ENCODE measurements around the gene PRSS38.

PRSS38 gene

DNA sequence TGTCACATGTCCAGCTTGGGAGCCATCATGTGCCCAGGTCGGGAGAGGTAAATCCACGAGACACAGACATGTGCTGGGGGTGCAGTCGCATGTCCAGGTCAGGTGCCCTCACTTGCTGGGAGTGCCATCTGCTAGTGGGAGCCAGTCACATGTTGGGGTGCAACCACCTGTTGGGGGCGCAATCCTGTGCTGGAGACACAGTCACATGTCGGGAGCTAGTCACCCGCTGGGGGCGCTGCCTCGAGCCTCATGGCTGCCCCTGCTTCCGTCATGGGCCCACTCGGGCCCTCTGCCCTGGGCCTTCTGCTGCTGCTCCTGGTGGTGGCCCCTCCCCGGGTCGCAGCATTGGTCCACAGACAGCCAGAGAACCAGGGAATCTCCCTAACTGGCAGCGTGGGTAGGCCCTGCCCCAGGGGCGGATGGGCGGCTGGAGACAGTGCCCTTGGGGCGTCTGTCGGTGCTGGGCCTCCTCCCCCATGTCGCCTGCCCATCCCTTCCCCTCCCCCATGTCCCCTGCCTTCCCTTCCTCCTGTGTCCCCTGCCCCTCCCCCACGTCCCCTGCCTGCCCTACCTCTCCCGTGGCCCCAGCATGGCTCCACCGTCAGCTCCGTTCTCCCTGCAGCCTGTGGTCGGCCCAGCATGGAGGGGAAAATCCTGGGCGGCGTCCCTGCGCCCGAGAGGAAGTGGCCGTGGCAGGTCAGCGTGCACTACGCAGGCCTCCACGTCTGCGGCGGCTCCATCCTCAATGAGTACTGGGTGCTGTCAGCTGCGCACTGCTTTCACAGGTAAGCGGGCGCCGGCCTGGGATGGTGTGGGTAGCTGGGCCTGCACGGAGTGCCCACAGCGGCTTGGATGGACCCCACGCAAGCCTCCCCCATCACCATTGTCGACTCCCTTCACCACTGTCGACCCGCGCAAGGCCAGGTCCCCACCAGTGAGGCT, at the start of gene PRSS38:
Gene PRSS38, plus strand, starts transcription at position 208 of the 942 bp plus-strand sequence. Its CDS starts 42 bp downstream, at position 250.
- no peak for DNase-seq (ENCODE audit: low spot score)

DNA sequence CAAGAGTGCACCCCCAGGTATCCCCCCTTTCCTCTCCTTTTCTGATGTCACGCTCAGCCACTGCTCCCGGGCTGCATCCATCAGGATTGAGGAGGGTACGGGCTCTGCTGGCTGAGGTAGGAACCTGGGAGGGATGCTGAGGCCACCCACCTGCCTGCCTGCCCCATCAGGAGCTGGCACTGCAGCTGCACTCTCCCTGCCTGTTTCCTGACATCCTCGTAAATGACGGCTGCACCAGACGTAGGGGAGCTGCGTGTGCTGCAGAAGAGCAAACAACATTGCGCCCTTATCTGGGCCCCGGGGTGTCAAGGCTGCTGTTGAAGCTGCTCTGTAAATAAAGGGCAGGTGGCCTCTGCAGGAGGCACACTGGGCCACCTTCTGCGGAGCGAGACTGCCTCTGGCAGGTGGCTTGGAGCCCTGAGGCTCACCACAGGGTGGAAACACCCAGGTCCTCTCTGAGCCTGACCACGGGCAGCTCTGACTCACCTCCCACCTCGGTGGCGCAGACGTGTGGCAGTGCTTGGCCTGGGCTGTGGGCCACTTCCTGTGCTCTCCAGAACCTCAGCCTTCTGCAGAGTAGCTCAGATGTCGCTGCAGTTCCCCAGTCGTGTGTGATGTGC, 49.4 kb upstream of the PRSS38 start:
- DNase-seq (ENCODE audit: low spot score) = no peak

DNA sequence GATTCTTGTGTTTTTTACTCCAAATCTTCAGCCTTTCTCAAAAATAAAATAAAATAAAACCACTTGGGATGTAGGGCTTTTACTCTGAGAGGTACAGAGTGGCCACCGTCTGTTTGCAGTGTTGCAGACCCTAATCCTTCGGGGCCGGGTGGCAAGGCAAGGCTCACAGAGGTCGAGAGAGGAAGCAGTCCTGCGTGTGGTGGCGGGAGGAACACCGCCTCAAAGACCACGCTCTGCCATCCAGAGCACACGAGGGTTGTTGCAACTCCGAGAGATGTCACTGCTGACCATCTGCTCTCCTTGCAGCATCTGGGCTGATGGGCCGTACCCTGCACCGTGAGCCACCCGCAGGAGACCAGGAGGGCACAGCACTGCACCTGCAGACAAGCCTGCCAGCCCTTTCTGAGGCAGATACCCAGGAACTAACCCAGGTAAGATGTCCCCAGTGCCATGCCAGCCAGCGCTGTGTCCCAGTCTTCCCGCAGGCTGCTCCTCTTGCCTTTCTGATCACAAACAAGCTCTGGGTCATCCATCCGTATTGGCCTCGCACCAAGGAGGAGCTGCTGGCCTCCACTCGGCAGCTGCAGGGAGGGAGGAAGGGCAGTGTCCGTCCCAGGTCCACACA, 48.7 kb upstream of the PRSS38 start:
- DNase-seq (ENCODE audit: low spot score) = no peak

DNA sequence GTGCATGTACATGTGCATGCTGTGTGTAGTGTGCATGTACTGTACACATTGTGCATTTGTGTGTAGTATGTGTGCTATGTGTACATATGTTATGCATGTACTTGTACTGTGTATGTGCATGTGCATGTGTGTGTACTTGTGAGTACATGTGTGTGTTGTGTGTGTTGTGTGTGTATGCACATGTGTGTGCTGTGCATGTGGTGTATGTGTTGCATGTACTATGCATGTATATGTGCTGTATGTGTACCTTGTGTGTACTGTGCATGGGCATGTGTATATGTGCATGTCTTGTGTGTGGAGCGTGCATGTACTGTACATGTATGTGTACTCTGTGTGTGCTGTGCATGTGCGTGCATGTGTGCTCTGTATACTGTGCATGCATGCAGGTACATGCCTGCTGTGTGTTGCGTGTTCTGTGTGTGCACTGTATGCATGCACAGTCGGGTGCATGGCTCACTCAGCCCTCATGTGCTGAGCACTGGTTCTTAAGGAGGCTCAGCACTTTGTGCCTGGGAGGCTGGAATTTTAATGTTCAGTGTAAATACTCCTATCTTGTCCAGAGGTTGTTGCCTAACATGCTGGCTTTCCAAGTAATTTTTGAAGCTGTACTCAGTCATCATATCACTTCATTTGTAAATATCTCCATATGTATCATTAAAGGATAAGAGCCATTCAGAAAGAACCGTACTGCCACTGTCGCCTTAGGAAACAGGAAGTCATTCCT, 47.9 kb upstream of the PRSS38 start:
- DNase-seq (ENCODE audit: low spot score) = no peak

DNA sequence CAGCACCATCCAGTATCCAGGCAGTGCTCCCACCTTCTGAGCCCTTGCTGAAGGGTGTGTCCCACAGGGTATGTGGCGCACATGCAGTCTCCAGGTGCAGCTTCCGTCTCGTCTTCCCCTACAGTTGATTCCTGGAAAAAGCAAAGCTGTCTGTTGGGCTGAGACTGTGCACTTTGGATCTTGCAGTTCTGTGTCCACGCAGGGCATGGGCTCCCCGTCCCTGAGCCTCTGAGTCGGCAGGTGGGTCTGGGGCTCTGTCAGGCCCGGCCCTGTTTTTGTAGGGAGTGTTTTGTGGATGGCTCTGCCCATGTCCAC, 47.4 kb upstream of the PRSS38 start:
- no peak for DNase-seq (ENCODE audit: low spot score)

DNA sequence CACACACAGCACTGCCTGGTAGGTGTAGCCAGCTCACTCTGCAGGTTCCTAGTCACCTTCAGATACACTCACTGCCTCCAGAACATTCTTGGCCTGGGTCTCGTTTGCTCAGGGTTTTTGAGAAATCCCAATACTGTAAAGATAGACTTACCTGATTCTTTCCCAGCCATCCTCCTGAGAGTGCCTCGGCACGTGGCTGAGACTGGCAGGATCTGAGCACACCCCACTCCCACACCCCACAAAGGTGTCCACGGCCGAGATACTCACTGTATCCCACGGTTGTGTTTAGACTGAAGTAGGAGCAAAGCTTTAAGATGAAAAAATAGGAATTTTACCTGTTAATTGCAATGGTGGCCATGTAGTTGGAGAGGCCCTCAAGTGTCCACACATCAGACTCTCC, 46.8 kb upstream of the PRSS38 start:
- DNase-seq (ENCODE audit: low spot score) = no peak

DNA sequence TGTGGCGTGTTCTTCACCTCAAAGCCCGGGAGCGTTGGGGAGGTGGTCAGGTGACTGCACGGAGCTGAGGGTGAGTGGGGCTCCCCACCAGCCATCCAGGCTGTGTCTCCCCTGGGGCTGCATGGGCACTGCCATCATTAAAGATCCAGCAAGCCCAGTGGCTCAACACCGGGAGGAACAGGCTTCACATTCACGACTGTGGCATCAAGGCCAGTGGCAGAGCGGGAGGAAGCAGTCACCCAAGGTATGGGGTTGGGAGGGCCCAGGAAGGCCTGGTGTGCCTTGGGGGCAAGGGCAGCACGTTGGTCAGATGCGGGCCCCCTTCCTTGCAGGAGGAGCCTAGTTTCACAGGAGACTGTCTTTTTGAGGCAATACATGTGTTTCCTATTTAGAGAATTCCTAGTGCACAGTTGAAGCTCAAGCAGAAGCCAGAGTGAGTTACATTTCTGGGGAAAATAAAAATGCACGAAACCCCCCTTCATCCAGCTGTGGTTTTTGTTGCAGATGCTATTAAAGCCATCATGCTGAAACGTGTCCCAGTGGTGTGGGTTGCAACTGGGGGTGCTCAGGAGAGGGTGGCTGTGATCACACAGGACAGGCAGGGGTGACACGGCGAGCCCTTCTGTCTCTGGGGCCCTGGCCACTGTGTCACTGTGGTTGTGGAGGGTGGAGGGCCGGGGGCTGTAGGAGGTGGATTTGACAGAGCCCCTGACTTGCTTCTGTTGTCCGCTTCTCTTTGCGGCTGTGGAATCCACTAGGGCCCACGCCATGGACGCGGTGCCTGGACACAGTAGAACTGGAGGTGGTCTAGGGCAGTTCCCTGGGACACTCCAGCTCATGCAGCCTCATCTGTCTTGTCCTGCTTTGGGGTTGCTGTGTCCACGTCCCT, 46.2 kb upstream of the PRSS38 start:
- no peak for DNase-seq (ENCODE audit: low spot score)

DNA sequence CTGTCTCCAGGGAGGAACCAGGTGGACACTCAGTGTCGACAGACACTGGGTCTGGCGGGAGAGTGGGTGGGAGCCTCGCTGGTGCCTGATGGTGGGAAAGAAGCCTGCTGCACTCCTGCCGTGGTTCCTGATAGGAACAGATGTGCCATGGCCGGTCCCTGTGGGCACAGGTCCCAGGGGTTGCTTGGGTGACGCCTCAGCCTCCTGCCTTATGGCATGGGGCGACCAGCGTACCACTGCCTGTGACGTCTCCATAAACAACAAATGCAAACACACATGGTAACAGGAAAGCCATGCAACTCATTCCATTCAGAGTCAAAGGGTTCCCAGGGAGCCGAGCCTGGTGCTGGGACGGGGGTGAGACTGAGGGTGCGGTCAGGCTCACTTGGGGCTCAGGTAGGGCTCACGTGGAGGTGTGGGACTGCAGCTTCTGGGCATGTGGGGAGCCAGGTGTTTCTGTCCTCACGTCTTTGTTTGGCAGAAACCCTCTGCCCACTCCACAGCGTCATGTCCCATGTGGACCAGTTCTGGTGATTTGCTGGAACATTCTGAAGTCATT, 45.5 kb upstream of the PRSS38 start:
- DNase-seq (ENCODE audit: low spot score) = no peak

DNA sequence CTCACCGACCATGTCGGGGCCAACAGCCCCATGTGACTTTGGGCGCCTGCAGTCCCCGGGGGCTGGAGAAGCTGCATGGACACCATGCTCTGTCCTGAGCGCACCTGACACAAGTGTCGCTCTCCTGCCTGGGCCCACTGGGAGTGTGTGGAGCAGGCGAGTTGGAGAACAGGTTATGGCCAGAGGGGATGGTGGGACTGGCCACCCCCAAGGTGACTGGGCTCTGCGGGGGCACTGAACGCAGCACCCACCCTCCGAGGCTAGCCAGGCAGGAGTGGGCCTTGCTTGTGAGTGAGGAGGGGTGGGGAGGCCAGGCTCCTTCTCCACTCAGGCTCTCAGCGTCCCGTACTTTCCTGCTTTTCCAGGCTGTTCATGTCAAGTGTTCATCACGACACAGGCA, 44.7 kb upstream of the PRSS38 start:
- DNase-seq (ENCODE audit: low spot score) = no peak

DNA sequence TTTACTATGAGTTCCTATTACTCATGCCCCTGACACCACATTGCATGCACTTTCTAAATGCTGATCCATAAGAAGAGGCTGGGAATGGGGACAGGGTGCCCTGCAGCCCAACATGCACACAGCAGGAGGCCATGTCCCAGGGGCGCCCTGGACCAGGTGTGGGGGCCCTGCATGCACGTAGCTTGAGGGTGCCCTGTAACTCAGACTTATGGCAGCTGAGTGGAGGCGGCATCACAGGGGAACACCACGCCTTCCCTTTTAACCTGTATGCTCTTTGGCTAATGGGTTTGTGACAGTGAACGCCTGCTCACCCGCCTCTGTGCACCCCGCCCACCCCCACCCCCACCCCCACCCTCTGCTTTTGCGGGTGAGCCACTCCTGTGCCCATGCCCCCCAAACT, 44.1 kb upstream of the PRSS38 start:
- DNase-seq (ENCODE audit: low spot score) = no peak

DNA sequence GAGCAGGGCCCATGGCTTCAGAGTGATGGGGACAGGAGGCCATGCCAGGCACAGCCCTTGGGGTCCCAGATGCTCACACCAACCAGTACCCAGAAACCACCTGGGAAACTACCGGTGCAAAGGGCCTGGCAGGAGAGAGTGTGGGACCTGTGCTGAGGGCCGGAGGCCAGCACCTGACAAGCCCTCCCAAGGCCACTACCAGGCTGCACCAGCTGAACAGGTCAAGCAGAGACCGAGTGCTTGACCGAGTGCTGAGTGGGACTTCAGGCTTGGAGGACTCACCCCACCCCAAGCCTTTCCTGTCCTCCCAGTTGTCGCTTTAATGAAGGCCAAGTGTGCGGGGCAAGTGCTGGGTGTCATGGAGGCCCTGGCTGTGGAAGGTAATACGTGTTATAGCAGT, 43.7 kb upstream of the PRSS38 start:
- no peak for DNase-seq (ENCODE audit: low spot score)

DNA sequence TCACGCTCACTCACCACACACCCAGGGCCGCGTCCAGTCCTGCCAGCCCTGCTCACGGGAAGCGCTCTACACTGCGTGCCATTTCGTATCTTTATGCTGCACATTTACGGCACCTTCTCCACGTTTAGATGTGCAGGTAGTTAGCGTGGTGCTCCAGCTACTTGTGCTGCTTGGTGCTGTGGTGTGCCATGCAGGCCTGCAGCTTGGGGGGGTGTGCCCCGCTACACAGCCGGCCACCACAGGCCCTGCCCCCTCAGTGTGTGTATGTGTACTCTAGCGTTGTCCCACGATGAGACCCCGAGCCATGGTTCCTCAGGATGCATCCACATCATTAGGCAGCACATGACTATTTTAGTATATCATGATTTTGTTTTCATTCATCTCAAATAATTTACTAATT, 41.9 kb upstream of the PRSS38 start:
- no peak for DNase-seq (ENCODE audit: low spot score)

DNA sequence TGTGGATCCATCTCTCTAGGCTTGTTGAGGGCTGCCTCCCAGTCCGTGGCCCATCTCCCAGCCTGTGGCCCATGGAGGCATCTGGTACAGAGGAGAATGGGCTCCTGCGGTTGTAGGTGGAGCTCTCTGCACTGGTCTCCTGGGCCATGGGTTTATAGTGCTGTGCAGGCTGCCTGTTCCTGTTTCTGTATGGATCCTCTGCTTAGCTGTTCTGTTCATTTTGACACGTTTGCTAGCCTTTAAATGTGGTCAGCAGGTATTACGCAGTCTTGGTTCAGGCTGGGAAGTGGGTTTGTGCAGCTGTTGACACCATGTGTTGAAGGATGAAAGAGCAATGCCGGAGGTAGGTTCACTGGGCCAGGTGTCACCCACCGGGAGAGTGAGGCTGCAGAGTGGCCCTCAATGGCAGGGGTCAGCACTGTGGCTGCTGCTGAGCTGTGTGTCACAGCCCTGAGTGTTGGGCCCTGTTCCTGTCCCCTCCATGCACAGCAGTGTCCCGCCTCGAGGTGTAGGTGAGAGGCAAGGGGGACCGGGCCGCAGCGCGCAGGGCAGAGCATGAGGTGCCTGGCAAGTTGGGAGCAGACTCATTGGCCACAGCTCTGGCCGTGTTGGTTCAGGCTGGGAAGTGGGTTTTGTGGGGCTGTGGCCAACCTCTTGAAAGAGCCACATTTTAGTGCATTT, 41.3 kb upstream of the PRSS38 start:
- DNase-seq (ENCODE audit: low spot score) = no peak

DNA sequence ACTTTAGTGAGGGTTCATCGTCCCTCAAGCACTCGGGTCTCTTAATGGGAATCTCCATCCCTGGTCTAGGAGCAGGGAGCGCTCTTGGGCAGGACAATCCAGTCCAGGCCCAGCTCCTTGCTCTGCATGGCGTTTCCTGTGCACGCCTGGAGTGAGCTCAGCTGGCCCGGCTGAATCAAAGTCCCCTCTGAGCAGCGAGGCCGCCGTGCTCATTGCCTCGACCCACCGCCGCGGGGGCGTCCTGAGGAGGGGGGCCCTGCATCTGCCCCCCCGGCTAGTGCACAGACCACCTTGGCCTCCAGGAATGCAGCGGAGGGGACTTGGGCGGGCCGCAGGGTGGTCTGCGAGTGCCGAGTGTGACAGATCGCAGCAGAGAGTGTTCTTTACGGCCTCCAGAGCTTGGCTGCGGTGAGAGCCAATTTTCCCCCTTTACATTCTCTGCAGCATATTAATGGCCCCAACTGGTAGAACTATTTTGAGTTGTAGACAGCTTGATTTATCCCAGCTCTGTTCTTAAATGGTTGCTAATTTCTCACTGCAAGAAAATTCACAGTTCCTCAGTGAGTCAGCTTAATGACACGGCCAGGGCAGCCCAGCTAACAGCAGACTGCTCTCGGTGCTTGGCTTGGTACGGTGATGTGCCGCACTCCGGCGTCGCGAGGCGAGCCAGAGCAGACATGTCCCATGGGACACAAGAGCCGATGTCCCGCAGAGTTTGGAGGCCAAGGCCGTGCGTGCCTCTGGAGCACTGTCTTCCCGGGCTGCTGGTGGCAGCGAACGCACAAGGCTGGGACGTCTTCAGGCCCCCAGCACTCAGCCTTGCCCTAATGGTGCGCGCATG, 40.4 kb upstream of the PRSS38 start:
- no peak for DNase-seq (ENCODE audit: low spot score)

DNA sequence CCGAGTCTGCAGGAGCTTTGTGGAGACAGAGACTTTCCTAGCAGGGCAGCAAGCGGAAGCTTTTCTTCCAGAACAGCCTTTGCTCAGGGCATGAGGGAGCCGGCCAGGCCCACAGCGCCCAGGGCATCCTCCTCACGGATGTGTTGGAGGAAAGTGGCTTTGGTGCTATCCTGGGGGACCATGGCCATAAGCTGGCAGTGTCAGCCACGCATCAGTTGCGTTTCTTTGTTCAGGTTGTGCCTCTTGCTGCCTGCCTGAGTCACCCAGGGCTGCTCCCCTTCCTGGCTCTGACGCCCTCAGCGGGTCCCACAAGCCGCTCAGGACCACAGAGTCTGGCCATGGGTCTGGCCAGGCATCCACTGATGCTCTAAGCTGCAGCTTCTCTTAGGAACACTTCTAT, 39.6 kb upstream of the PRSS38 start:
- DNase-seq (ENCODE audit: low spot score) = no peak

DNA sequence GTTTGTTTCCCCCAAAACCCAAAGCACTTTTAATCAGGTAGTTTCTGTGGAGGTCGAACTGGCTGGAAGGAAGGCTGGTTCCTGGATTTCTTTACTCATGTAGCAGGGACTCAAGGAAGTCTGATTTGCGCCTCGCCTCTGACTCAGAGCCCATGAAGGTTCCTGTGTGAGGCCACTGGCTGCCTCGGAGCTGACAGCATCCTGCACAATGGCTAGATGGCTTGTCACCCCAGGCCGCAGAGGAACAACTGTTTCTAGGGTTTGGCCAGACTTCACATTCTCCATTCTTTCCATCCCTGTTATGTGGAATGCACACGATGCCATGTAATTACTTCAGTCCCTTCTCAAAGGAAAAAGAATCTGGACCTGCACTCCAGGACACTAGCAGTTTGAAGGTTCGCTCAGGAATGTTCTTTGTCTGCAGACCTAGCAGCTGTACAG, 39.1 kb upstream of the PRSS38 start:
- no peak for DNase-seq (ENCODE audit: low spot score)

DNA sequence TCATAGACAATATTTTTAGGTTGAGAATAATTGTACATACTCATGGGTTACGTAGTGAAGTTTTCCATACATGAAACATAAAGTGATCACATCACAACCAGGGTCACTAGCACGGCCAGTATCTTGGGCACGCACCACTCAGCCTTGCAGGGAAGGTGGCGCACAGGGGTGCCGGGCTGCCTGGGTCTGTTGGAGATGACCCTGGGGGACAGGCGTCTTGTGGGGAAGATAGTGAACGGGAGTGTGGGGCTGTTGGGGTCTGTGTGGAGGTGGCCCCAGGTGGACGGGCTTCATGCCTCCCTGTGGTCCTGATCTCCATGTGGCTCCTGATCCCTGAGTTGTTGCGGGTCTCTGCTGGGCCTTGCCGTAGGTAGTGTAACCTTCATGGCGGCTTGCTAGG, 38.3 kb upstream of the PRSS38 start:
- DNase-seq (ENCODE audit: low spot score) = no peak

DNA sequence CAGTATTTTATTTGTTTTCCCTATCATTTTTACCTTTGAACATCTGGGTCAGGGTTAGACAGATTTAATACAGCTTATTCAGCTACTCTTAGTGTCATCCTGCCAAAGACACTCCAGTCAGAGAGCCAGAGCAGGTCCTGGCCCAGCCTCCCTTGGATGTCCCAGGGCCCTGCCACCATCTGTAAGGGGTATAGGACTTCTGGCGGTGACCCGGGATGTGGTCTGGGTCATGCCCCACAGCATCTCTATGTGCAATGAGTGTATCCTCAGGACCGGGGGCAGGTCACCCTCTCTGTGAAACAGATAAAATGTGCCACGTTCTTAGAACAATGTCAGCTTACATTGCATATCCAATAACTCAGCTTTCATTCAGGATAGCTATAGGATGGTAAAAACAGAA, 37.8 kb upstream of the PRSS38 start:
- DNase-seq (ENCODE audit: low spot score) = no peak

DNA sequence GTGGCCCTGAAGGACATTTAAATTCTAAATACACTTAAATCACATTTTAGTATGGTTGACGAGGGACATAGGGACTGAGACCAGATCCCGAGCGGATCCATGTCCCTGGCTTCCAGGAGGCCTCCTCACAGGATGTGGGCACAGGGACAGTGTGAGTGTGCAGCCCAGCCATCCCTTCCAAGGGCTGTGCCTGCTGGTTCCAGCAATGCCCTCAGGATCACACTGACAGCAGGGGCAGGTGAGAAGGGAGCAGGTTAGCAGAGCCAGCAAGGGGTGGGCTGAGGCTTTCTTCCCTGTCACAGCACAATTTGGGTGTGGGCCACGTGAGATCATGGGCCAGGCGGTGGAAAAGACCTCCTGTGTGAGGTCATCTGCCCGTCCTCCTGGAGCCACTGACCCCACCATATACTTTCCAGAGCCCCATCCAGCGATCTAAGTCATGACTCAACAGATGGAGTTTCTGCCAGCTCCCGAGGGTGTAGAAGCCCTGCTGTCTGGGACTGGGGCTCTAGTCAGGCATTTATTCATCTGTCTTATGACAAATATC, 37.0 kb upstream of the PRSS38 start:
- no peak for DNase-seq (ENCODE audit: low spot score)
